Right lobe of liver (tissue), 4 donors: Measurements from ENCODE around the gene ZNF592.

Experiments used
- CTCF ChIP-seq, 4 donors: fragments of 200-600 bp in 3 of 4; fragments of 450-650 bp in 1 of 4; IDR thresholded peaks; one replicate each; pipeline versions ENCODE4 v1.5.1 to v1.8.0; 2016 to 2022; ENCODE audit warnings: antibody characterized with exemption in 4 of 4, mild to moderate bottlenecking in 2 of 4
- POLR2A ChIP-seq: fragments of 450-650 bp; IDR thresholded peaks from one replicate; pipeline ENCODE4 v1.6.1; 2017; ENCODE audit warnings: antibody characterized with exemption, mild to moderate bottlenecking
- donor health status: DM: no; HTN: no; CAD: no.
- donor health status: DM: no; HTN: no; CAD: no.
- donor health status: DM: no; HTN: yes; CAD: no.

- TF ChIP-seq CTCF (IDR thresholded peaks at IDR 0.05) (no peak), POLR2A (no peak)
Measured at GRCh38 chr15:84811828-84812227, 63.4 kb downstream of the ZNF592 start.
